Mesothelial cell of epicardium (in vitro differentiated cells): ENCODE results near the gene ITFG2. TPM values are rescaled to one million over a fixed set of nuclear protein-coding genes. Genes with fewer than 3 reads are reported as not detected.

Experiments used
- DNase-seq, 2 experiments: peaks; one replicate each; pipeline ENCODE4 v3.0.0; 2021; ENCODE audit warnings: low spot score in 2 of 2; ENCODE audit not compliant: unreplicated experiment in 2 of 2
- H3K27ac Mint-ChIP-seq: 2 replicates; pipeline ENCODE4 v1.8.0; 2021; ENCODE audit warnings: mixed read lengths
- H3K27me3 Mint-ChIP-seq: 2 replicates; pipeline ENCODE4 v1.8.0; 2021; ENCODE audit warnings: low read depth, mixed read lengths
- H3K36me3 Mint-ChIP-seq: 2 replicates; pipeline ENCODE4 v1.8.0; 2021; ENCODE audit warnings: mixed read lengths
- H3K4me1 Mint-ChIP-seq: 2 replicates; pipeline ENCODE4 v1.8.0; 2021; ENCODE audit warnings: mixed read lengths
- H3K4me3 Mint-ChIP-seq: 2 replicates; pipeline ENCODE4 v1.8.0; 2021; ENCODE audit warnings: mild to moderate bottlenecking, moderate library complexity, mixed read lengths
- H3K9me3 Mint-ChIP-seq: 2 replicates; pipeline ENCODE4 v1.8.0; 2021; ENCODE audit warnings: mixed read lengths
- CTCF ChIP-seq: fragments of 200-600 bp; sonication (generic); IDR thresholded peaks from one replicate; pipeline ENCODE4 v1.5.0; 2021; ENCODE audit warnings: antibody characterized with exemption; ENCODE audit not compliant: unreplicated experiment
- total RNA-seq: library from RNA; stranded (reverse); gene quantifications from 3 replicates; pipeline ENCODE4 v1.2.1, GENCODE V29; 2021

ITFG2 gene
- total RNA-seq, 1 donor from 2014 or later = 57.4 TPM

- peaks cover 44% of the 10 kb centered on the region for H3K36me3 Mint-ChIP-seq
- TF ChIP-seq CTCF = no peak
These were observed 14.4 kb downstream of the ITFG2 start for GRCh38 chr12:2826721-2827515.

GRCh38 chr12:2829275-2829674, 16.8 kb downstream of the ITFG2 start:
- peaks cover 3% of the 10 kb centered on the region for H3K4me1 Mint-ChIP-seq
- no peaks in the 10 kb centered on the region for H3K9me3 Mint-ChIP-seq
- TF ChIP-seq CTCF = no peak
- peaks cover 27% of the 10 kb centered on the region for H3K36me3 Mint-ChIP-seq
- H3K27ac Mint-ChIP-seq = no peak overlapping the region
- no peaks in the 10 kb centered on the region for H3K27me3 Mint-ChIP-seq
- H3K4me3 Mint-ChIP-seq = no peak overlapping the region
- DNase-seq = no peak

More at GRCh38 chr12:2826721-2827515, 14.4 kb downstream of the ITFG2 start:
- Mint-ChIP-seq H3K4me3 (no peak overlapping the region), H3K9me3 (no peaks in the 10 kb centered on the region), H3K4me1 (no peaks in the 10 kb centered on the region), H3K27me3 (no peaks in the 10 kb centered on the region), H3K27ac (no peak overlapping the region)
- no peak for DNase-seq

GRCh38 chr12:2832550-2833127, 20.2 kb downstream of the ITFG2 start:
- Mint-ChIP-seq H3K27ac (no peak overlapping the region), H3K4me3 (no peak overlapping the region), H3K4me1 (peaks cover 16% of the 10 kb centered on the region), H3K27me3 (no peaks in the 10 kb centered on the region), H3K9me3 (no peaks in the 10 kb centered on the region), H3K36me3 (peaks cover 19% of the 10 kb centered on the region)
- no peak for TF ChIP-seq CTCF
- no peak for DNase-seq

- H3K4me1 Mint-ChIP-seq = peaks cover 16% of the 10 kb centered on the region
- DNase-seq = no peak
- TF ChIP-seq CTCF = no peak
- no peak overlapping the region for H3K4me3 Mint-ChIP-seq
- peaks cover 15% of the 10 kb centered on the region for H3K36me3 Mint-ChIP-seq
- no peak overlapping the region for H3K27ac Mint-ChIP-seq
- no peaks in the 10 kb centered on the region for H3K9me3 Mint-ChIP-seq
- no peaks in the 10 kb centered on the region for H3K27me3 Mint-ChIP-seq
These were observed 20.9 kb downstream of the ITFG2 start for GRCh38 chr12:2833327-2833726.

- H3K4me1 Mint-ChIP-seq = peaks cover 16% of the 10 kb centered on the region
- H3K9me3 Mint-ChIP-seq = no peaks in the 10 kb centered on the region
- H3K27me3 Mint-ChIP-seq = no peaks in the 10 kb centered on the region
- TF ChIP-seq CTCF = no peak
- no peak for DNase-seq
- H3K36me3 Mint-ChIP-seq = peaks cover 13% of the 10 kb centered on the region
- no peak overlapping the region for H3K4me3 Mint-ChIP-seq
- H3K27ac Mint-ChIP-seq = no peak overlapping the region
These were observed 21.3 kb downstream of the ITFG2 start for GRCh38 chr12:2833810-2834209.
